Lower leg skin (tissue), 3 donors: ENCODE results near the gene RIPPLY2.

Experiments
- CTCF ChIP-seq, 3 donors: fragments of 450-650 bp; IDR thresholded peaks; one replicate each; pipeline ENCODE4 v1.5.1; 2016; ENCODE audit warnings: antibody characterized with exemption in 3 of 3, mild to moderate bottlenecking in 3 of 3, moderate library complexity in 2 of 3
- POLR2A ChIP-seq, 2 donors: fragments of 450-650 bp; IDR thresholded peaks; one replicate each; pipeline ENCODE4 v1.6.1; 2016 to 2017; ENCODE audit warnings: antibody characterized with exemption in 2 of 2, mild to moderate bottlenecking in 1 of 2, moderate library complexity in 1 of 2

- TF ChIP-seq CTCF (IDR thresholded peaks at IDR 0.05), result no peak
- no peak for TF ChIP-seq POLR2A (IDR thresholded peaks at IDR 0.05)
Observed at GRCh38 chr6:83904395-83904794, 51.2 kb downstream of the RIPPLY2 start.
